ENCODE data around the gene RYR2.

RYR2 gene

GRCh38 chr1:237851210-237851845 is 809.3 kb downstream of the RYR2 start:
- no peak overlapping the region for H3K27ac ChIP-seq (ENCODE audit: low read depth, low read length)
- H2BK120ac ChIP-seq (ENCODE audit: insufficient read depth, low read length, poor library complexity), result no peak overlapping the region
- H2BK12ac ChIP-seq (ENCODE audit: low read length), result no peak overlapping the region
- H4K8ac ChIP-seq (ENCODE audit: low read depth, low read length), result no peak overlapping the region
- WGBS (ENCODE audit: extremely low coverage, insufficient coverage, insufficient read length), result no CpG with 5 or more reads among the region's 6 CpGs
- no peak overlapping the region for H2AFZ ChIP-seq (ENCODE audit: insufficient read depth, low read length, poor library complexity)
- no peak overlapping the region for H2AK5ac ChIP-seq (ENCODE audit: low read length)
- no peaks in the 10 kb centered on the region for H3K4me1 ChIP-seq (ENCODE audit: control insufficient read depth in 1 of 2, insufficient read depth in 2 of 2, low read length in 2 of 2)
- no peak overlapping the region for H3K4ac ChIP-seq (ENCODE audit: low read depth, low read length)
- H3K4me3 ChIP-seq (ENCODE audit: low read depth, low read length), result no peak overlapping the region
- no peak overlapping the region for H3K4me2 ChIP-seq (ENCODE audit: low read length)
- no peak overlapping the region for H2BK5ac ChIP-seq (ENCODE audit: low read depth, low read length, poor library complexity)
- H3K36me3 ChIP-seq (ENCODE audit: control insufficient read depth in 1 of 2, insufficient read depth in 2 of 2, low read length in 2 of 2), result no peaks in the 10 kb centered on the region
- peak; percentile 60 to 73 for DNase-seq
- no peaks in the 10 kb centered on the region for H3K79me1 ChIP-seq (ENCODE audit: low read length)
- H4K12ac ChIP-seq (ENCODE audit: low read depth, low read length), result no peak overlapping the region
- H4K91ac ChIP-seq (ENCODE audit: low read depth, low read length), result no peak overlapping the region
- no peaks in the 10 kb centered on the region for H3K27me3 ChIP-seq (ENCODE audit: insufficient read depth, low read length)
- no peaks in the 10 kb centered on the region for H3K9me3 ChIP-seq (ENCODE audit: insufficient read depth, low read depth, low read length)
- no peaks in the 10 kb centered on the region for H3K79me2 ChIP-seq (ENCODE audit: control insufficient read depth, insufficient read depth, low read length, poor library complexity)
- H3K23ac ChIP-seq (ENCODE audit: low read length), result no peak overlapping the region
- no peak overlapping the region for H3K14ac ChIP-seq (ENCODE audit: low read length)
- H3K18ac ChIP-seq (ENCODE audit: low read length), result no peak overlapping the region
- H3K9ac ChIP-seq (ENCODE audit: low read length), result no peak overlapping the region

- no peak overlapping the region for H3K4me2 ChIP-seq (ENCODE audit: low read length)
- H3K36me3 ChIP-seq (ENCODE audit: control insufficient read depth in 1 of 2, insufficient read depth in 2 of 2, low read length in 2 of 2), result no peaks in the 10 kb centered on the region
- no peaks in the 10 kb centered on the region for H3K9me3 ChIP-seq (ENCODE audit: insufficient read depth, low read depth, low read length)
- no peaks in the 10 kb centered on the region for H3K79me1 ChIP-seq (ENCODE audit: low read length)
- no CpG with 5 or more reads among the region's 3 CpGs for WGBS (ENCODE audit: extremely low coverage, insufficient coverage, insufficient read length)
- no peak overlapping the region for H2AFZ ChIP-seq (ENCODE audit: insufficient read depth, low read length, poor library complexity)
- H2BK5ac ChIP-seq (ENCODE audit: low read depth, low read length, poor library complexity), result no peak overlapping the region
- no peak overlapping the region for H3K23ac ChIP-seq (ENCODE audit: low read length)
- no peak overlapping the region for H2BK12ac ChIP-seq (ENCODE audit: low read length)
- H4K91ac ChIP-seq (ENCODE audit: low read depth, low read length), result no peak overlapping the region
- no peak overlapping the region for H4K12ac ChIP-seq (ENCODE audit: low read depth, low read length)
- H3K9ac ChIP-seq (ENCODE audit: low read length), result no peak overlapping the region
- no peak for DNase-seq
- no peak overlapping the region for H3K4ac ChIP-seq (ENCODE audit: low read depth, low read length)
- H3K79me2 ChIP-seq (ENCODE audit: control insufficient read depth, insufficient read depth, low read length, poor library complexity), result no peaks in the 10 kb centered on the region
- no peak overlapping the region for H2BK120ac ChIP-seq (ENCODE audit: insufficient read depth, low read length, poor library complexity)
- H3K27me3 ChIP-seq (ENCODE audit: insufficient read depth, low read length), result no peaks in the 10 kb centered on the region
- no peak overlapping the region for H3K18ac ChIP-seq (ENCODE audit: low read length)
- H4K8ac ChIP-seq (ENCODE audit: low read depth, low read length), result no peak overlapping the region
- H3K27ac ChIP-seq (ENCODE audit: low read depth, low read length), result no peak overlapping the region
- no peak overlapping the region for H3K14ac ChIP-seq (ENCODE audit: low read length)
- no peak overlapping the region for H3K4me3 ChIP-seq (ENCODE audit: low read depth, low read length)
- H2AK5ac ChIP-seq (ENCODE audit: low read length), result no peak overlapping the region
- no peaks in the 10 kb centered on the region for H3K4me1 ChIP-seq (ENCODE audit: control insufficient read depth in 1 of 2, insufficient read depth in 2 of 2, low read length in 2 of 2)
Measured at GRCh38 chr1:237852342-237852741, 810.4 kb downstream of the RYR2 start.

GRCh38 chr1:237857455-237857854 is 815.5 kb downstream of the RYR2 start:
- no peak overlapping the region for H4K91ac ChIP-seq (ENCODE audit: low read depth, low read length)
- WGBS (ENCODE audit: extremely low coverage, insufficient coverage, insufficient read length), result no CpG with 5 or more reads among the region's 7 CpGs
- no peaks in the 10 kb centered on the region for H3K27me3 ChIP-seq (ENCODE audit: insufficient read depth, low read length)
- no peak for DNase-seq
- no peak overlapping the region for H4K8ac ChIP-seq (ENCODE audit: low read depth, low read length)
- no peak overlapping the region for H3K9ac ChIP-seq (ENCODE audit: low read length)
- no peak overlapping the region for H2AK5ac ChIP-seq (ENCODE audit: low read length)
- no peak overlapping the region for H3K23ac ChIP-seq (ENCODE audit: low read length)
- no peaks in the 10 kb centered on the region for H3K79me2 ChIP-seq (ENCODE audit: control insufficient read depth, insufficient read depth, low read length, poor library complexity)
- no peaks in the 10 kb centered on the region for H3K36me3 ChIP-seq (ENCODE audit: control insufficient read depth in 1 of 2, insufficient read depth in 2 of 2, low read length in 2 of 2)
- no peaks in the 10 kb centered on the region for H3K79me1 ChIP-seq (ENCODE audit: low read length)
- H3K4ac ChIP-seq (ENCODE audit: low read depth, low read length), result no peak overlapping the region
- H2AFZ ChIP-seq (ENCODE audit: insufficient read depth, low read length, poor library complexity), result no peak overlapping the region
- no peak overlapping the region for H3K4me3 ChIP-seq (ENCODE audit: low read depth, low read length)
- H2BK120ac ChIP-seq (ENCODE audit: insufficient read depth, low read length, poor library complexity), result no peak overlapping the region
- H3K4me1 ChIP-seq (ENCODE audit: control insufficient read depth in 1 of 2, insufficient read depth in 2 of 2, low read length in 2 of 2), result no peaks in the 10 kb centered on the region
- H3K9me3 ChIP-seq (ENCODE audit: insufficient read depth, low read depth, low read length), result no peaks in the 10 kb centered on the region
- H4K12ac ChIP-seq (ENCODE audit: low read depth, low read length), result no peak overlapping the region
- H2BK5ac ChIP-seq (ENCODE audit: low read depth, low read length, poor library complexity), result no peak overlapping the region
- no peak overlapping the region for H3K27ac ChIP-seq (ENCODE audit: low read depth, low read length)
- no peak overlapping the region for H2BK12ac ChIP-seq (ENCODE audit: low read length)
- no peak overlapping the region for H3K18ac ChIP-seq (ENCODE audit: low read length)
- H3K4me2 ChIP-seq (ENCODE audit: low read length), result no peak overlapping the region
- no peak overlapping the region for H3K14ac ChIP-seq (ENCODE audit: low read length)

GRCh38 chr1:237858992-237859391 is 817.0 kb downstream of the RYR2 start:
- no CpG with 5 or more reads among the region's 4 CpGs for WGBS (ENCODE audit: extremely low coverage, insufficient coverage, insufficient read length)
- H3K27ac ChIP-seq (ENCODE audit: low read depth, low read length), result no peak overlapping the region
- H4K12ac ChIP-seq (ENCODE audit: low read depth, low read length), result no peak overlapping the region
- H3K18ac ChIP-seq (ENCODE audit: low read length), result no peak overlapping the region
- H3K27me3 ChIP-seq (ENCODE audit: insufficient read depth, low read length), result no peaks in the 10 kb centered on the region
- DNase-seq, result peak in 1 of 2 donors; percentile 11
- H3K23ac ChIP-seq (ENCODE audit: low read length), result no peak overlapping the region
- H3K79me1 ChIP-seq (ENCODE audit: low read length), result no peaks in the 10 kb centered on the region
- no peaks in the 10 kb centered on the region for H3K36me3 ChIP-seq (ENCODE audit: control insufficient read depth in 1 of 2, insufficient read depth in 2 of 2, low read length in 2 of 2)
- H2AFZ ChIP-seq (ENCODE audit: insufficient read depth, low read length, poor library complexity), result no peak overlapping the region
- no peaks in the 10 kb centered on the region for H3K9me3 ChIP-seq (ENCODE audit: insufficient read depth, low read depth, low read length)
- H2BK120ac ChIP-seq (ENCODE audit: insufficient read depth, low read length, poor library complexity), result no peak overlapping the region
- H3K4me1 ChIP-seq (ENCODE audit: control insufficient read depth in 1 of 2, insufficient read depth in 2 of 2, low read length in 2 of 2), result no peaks in the 10 kb centered on the region
- H4K8ac ChIP-seq (ENCODE audit: low read depth, low read length), result no peak overlapping the region
- no peak overlapping the region for H2BK5ac ChIP-seq (ENCODE audit: low read depth, low read length, poor library complexity)
- no peak overlapping the region for H3K9ac ChIP-seq (ENCODE audit: low read length)
- H3K4me2 ChIP-seq (ENCODE audit: low read length), result no peak overlapping the region
- no peak overlapping the region for H3K14ac ChIP-seq (ENCODE audit: low read length)
- no peaks in the 10 kb centered on the region for H3K79me2 ChIP-seq (ENCODE audit: control insufficient read depth, insufficient read depth, low read length, poor library complexity)
- no peak overlapping the region for H4K91ac ChIP-seq (ENCODE audit: low read depth, low read length)
- H3K4me3 ChIP-seq (ENCODE audit: low read depth, low read length), result no peak overlapping the region
- no peak overlapping the region for H2BK12ac ChIP-seq (ENCODE audit: low read length)
- H2AK5ac ChIP-seq (ENCODE audit: low read length), result no peak overlapping the region
- H3K4ac ChIP-seq (ENCODE audit: low read depth, low read length), result no peak overlapping the region
